Measurements from ENCODE around the gene DNAL1.

Gene DNAL1

DNA sequence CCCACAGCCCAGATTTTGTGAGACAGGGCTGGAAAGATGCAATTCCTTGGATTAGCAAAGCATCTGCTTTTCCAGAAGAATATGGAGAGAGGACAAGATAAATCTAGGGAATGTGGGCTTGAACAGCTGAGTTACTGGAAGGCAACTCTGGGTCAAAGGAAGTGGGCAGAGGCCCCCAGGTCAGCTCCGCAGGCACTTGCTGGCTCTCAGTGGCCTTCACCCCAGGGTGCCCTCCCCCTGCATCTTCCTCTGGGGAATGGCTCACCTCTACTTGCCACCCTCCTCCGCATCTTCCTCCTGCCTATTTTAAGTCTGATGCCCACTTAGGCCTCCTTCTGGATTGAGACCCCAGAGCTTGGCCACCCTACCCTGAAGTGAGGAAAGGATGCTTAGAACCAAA lies 79.9 kb downstream of the DNAL1 start:
- no peak for DNase-seq (ENCODE audit: low spot score)

DNA sequence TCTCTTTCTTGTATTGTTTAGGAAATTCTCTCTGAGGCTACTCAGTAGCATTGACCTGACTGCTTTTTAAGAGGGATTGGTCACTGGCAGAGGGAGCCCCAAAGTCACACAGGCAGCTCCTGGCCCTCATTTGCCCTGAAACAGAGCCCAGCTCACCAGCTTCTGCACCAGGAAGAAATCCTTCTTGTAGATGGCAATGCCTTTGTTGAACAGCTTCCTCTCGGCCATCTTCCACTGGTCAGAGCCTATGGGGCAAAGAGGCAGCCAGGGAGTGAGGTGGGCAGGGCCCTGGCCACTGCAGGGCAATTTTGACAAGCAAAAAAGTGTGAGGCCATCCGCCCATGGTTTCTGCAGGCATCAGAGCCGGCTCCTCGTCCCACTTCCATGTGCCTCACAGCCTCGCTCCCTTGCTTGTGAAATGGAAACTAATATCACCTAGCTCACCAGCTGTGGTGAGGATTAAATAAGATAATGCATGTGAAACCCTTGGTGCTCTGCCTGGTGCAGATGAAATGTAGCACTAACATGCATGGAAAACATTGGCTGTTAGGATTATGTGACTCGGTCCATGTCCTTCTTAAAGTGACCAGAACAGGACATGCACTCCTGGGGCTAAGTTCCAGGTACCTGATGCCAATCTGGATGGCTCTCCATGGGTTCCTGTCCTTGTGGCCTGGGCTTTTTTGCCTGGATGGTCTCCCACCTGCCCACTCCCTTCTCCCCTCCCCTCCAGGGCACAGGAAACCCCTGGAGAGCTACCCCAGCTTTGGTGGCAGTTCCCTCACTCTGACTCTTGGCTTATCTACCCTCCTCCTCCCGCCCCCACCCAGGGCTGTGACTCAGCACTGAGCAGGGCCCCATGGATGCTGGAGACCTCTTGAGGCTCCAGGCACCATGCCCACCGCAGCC lies 80.6 kb downstream of the DNAL1 start:
- no peak for DNase-seq (ENCODE audit: low spot score)

DNA sequence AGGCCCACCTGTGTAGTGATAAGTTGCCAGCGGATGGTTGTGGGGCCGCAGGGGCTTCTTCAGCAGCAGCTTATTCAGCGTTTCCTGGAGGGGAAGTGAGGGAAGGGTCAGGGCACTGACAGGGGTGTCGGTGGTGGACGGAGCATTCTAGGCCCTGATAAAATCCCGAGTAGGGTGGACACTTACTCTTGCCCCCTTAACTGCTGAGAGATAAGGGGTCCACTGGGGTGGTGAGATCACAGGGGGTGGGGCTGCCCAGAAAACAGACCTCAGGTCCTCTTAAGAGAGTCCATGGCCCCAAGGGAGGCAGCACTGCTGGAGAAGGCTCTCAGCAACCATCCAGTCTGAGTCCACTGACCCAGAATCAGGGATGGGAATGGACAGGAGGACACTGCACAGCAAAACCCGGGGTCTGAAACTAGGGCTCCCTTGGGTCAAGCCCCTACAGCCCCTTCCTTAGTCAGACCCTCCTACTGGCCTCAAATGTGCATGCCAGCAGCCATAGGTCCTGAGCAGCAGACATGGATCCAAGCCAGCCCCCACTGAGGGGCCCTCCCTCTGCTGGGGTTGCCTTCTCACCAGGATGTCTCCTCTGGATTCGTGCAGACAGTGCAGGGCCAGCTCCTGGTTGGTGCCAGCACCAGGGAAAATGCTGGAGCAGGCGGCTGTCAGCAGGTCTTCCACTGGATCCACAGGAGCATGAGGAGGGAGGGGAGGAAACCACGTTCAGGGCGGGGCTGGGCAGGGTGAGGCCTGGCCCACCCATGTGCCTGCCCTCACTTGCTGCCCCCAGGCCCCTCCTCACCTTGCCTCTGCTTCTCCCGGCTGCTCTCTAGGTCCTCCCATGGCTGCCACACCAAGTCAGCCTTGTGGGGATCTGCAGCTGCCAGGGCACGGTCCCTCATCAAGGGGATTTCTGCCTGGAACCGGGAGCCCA lies 81.5 kb downstream of the DNAL1 start:
- DNase-seq (ENCODE audit: low spot score), result no peak

DNA sequence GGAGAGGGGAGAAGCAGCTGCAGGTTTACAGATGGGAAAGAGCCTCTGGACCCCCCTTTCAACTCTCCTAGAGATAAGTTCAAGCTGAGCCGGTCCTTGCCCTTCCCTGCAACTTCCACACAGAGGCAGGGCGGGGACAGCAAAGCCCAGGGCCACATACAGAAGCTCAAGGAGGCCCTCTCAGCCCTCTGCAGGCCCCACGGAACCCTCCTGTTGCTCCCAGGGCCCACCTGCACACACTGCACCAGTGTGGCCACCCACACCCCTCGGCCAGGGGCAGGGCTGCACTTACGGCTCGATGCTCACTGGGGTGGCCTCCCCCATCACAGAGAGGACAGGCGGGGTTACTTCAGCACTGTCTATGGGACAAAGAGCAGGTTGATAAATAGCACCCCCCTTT lies 82.4 kb downstream of the DNAL1 start:
- no peak for DNase-seq (ENCODE audit: low spot score)

DNA sequence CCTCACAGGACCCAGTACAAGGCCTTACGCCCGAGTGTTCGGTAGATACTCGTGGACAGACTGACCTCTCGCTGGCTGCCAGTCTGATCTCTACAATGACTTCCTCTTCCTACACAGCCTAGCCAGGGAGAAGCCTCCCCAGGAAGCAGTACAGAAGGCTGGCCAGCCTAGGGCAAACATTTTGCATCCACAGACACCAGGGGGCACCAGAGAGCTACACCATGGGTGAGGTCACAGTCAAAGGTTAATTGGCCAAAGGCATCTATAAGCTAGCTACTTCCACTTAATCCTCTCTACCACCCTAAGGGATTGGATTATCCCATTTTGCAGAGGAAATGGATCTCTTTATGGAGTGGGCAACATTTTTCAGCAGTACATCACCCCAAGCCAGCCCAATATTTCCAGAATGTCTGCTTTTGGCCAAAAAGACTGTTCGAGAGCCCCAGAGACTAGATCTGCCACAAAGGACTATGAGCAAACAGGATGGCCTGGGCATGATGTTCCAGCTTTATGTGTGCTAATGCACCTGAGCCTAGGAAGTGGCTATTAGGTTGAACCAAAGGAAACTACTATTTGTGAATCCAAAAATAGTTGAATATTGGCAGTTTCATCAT lies 84.0 kb downstream of the DNAL1 start:
- DNase-seq (ENCODE audit: low spot score), result peak; percentile 88

GRCh38 chr14:73729556-73730265 lies 84.9 kb downstream of the DNAL1 start:
- no peak for DNase-seq (ENCODE audit: low spot score)

DNA sequence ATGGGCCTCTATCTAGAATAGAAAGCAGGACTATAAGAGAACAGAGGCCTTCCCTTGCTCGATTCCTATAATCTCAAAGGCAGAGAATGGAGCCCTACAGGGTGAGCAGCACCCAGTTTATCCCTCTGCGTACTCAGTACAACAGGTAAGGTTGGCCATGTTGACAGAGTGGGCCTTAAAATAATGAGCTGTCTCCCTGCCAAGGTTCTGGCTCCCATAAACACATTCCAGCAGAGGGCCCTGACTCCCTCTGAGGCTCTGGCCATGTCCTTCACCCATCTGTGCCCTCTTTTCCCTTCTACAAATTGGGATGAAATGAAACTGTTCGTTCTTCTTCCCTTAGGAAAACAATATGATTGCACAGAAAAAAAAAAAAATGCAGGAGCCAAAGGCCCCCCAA lies 86.3 kb downstream of the DNAL1 start:
- no peak for DNase-seq (ENCODE audit: low spot score)

GRCh38 chr14:73732006-73732405 lies 87.2 kb downstream of the DNAL1 start:
- no peak for DNase-seq (ENCODE audit: low spot score)

GRCh38 chr14:73736842-73737241 lies 92.1 kb downstream of the DNAL1 start:
- DNase-seq (ENCODE audit: low spot score), result no peak

GRCh38 chr14:73738518-73739173 lies 93.9 kb downstream of the DNAL1 start:
- DNase-seq (ENCODE audit: low spot score), result no peak

DNA sequence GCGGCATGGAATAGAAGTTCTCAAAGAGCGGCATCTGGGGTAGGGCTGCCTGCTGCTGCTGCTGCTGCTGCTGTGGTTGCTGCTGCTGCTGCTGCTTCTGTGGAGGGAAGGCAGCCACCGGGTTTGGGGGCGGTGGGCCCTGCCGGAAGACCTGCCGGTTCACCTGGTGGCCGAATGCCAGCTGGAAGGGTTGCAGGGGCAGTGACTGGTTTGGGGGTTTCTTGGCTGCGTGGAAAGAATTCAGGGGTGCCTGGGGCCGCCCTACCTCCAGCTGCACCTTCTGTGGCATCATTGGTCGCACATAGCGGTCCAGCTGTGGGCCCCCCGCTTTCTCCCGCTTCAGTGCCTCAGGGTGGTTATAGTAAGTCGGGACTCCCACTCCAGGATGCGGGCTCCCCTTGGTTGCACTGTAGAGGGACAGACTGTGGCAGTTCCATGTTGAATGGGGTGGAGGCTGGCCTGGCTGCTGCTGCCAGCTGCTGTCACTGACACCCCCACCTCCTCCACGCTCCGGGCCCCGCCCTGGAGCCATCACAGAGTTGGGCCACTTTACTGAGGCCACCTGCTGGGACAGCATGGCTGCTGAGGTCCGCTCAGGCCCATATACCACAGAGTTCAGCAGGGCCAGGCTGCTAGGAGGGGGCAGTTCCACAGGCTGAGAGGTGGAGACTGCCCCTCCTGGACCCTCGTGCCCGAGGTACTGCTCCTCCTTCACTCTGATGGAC lies 94.5 kb downstream of the DNAL1 start:
- no peak for DNase-seq (ENCODE audit: low spot score)

DNA sequence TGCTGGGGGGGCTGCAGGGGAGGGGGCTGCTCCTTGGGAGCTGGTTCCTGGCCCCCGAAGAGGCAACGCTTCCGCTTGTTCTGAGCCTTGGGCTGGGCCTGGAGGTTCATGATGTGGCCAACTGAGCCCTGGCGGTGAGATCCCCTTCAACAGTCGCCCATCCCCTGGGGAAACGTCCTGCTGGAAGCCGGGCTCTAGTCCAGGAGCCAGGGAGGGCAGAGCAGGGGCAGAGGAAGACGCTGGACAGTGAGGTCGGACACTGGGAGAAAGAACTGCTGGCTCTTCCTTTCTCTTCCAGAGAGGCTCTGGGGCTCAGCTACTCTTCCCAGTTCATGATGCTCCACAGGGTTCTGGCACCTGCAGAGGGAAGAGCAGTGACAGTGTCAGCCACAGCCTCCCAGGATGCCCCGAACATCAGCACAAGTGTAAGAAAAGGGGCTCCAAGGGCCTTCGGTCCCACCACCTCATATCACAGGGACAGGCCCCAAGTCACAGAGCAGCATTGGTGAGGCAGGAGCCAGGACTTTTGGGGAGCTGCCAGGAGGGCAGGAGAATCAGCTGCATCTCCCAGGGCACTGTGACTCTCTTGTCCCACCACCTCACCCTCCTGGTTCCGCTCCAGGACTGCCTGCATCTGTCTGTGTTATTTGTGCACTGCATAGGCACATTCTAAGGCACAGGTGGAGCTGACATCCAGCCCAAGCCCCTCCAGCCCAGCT lies 95.3 kb downstream of the DNAL1 start:
- DNase-seq (ENCODE audit: low spot score), result no peak

- DNase-seq (ENCODE audit: low spot score), result peak; percentile 77
Measured at GRCh38 chr14:73740618-73741326, 96.0 kb downstream of the DNAL1 start.

GRCh38 chr14:73741386-73741875 lies 96.6 kb downstream of the DNAL1 start:
- DNase-seq (ENCODE audit: low spot score), result peak; percentile 75

- no peak for DNase-seq (ENCODE audit: low spot score)
Measured at GRCh38 chr14:73741876-73742519, 97.2 kb downstream of the DNAL1 start.

- no peak for DNase-seq (ENCODE audit: low spot score)
Measured at GRCh38 chr14:73742520-73743238, 97.9 kb downstream of the DNAL1 start.

DNA sequence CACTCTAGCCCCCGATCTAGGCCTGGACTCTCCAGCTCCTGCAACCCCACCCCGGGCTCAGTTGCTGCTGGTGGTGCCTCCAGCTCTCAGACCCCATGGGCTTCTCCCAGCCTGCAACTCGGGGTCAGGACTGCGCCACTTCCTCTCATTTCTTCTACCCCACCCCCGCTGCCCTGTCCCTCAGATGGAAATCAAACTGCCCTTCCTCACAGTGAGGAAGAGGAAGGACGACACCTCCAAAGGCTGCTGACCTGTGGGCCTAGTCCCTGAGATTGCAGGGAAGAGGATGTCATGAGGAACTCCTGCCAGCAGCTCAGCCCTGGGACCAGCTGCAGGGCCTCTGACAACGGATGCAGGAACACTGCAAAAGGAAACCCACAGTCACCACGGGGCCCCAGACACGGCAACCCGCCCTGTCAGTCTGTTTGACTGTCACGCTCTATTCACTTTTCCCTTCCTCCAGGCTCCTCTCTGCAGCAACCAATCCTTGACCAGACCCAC lies 98.7 kb downstream of the DNAL1 start:
- no peak for DNase-seq (ENCODE audit: low spot score)
